Activated B cell treated with CpG ODN at 0.5 μM for 24 hours (primary cell): Measurements from ENCODE around the gene METTL24. TPM values are rescaled to one million over a fixed set of nuclear protein-coding genes. Genes with fewer than 3 reads are reported as not detected.

Experiments
- ATAC-seq: fragments of 200-7000 bp; cut with Tn5 transposase; one replicate; pipeline ENCODE4 v1.10.0; 2021; ENCODE audit warnings: low read depth, mild to moderate bottlenecking, moderate library complexity
- CTCF ChIA-PET: fragments of 350-600 bp; sonication (Branson Sonifier 250); formaldehyde crosslinking; loops from one replicate; lab custom pipeline; 2021; ENCODE audit warnings: antibody characterized with exemption; lab: Charles Lee
- POLR2A ChIA-PET: fragments of 350-600 bp; sonication (Branson Sonifier 250); formaldehyde crosslinking; loops from one replicate; lab custom pipeline; 2021; ENCODE audit warnings: antibody characterized with exemption; lab: Charles Lee
- DNase-seq: peaks from one replicate; pipeline ENCODE4 v3.0.0; 2022
- H3K27ac Mint-ChIP-seq: one replicate; pipeline ENCODE4 v1.8.0; 2020; ENCODE audit warnings: mixed read lengths
- H3K27me3 Mint-ChIP-seq: one replicate; pipeline ENCODE4 v1.8.0; 2021; ENCODE audit warnings: mixed read lengths
- H3K36me3 Mint-ChIP-seq: one replicate; pipeline ENCODE4 v1.8.0; 2021; ENCODE audit warnings: low read depth, mixed read lengths
- H3K4me1 Mint-ChIP-seq: one replicate; pipeline ENCODE4 v1.8.0; 2021; ENCODE audit warnings: mixed read lengths
- H3K4me3 Mint-ChIP-seq: one replicate; pipeline ENCODE4 v1.8.0; 2020; ENCODE audit warnings: mild to moderate bottlenecking, mixed read lengths
- H3K9me3 Mint-ChIP-seq: one replicate; pipeline ENCODE4 v1.8.0; 2020; ENCODE audit warnings: mixed read lengths
- CTCF ChIP-seq: fragments of 200-600 bp; IDR thresholded peaks from one replicate; pipeline ENCODE4 v1.8.0; 2022; ENCODE audit warnings: antibody characterized with exemption, mild to moderate bottlenecking
- intact Hi-C: fragments of 100-400 bp; cut with micrococcal nuclease; formaldehyde crosslinking; loops from one replicate; pipeline ENCODE4 v1.15.1; 2024
- total RNA-seq: library from RNA; stranded (reverse); gene quantifications from 2 replicates; pipeline ENCODE4 v1.2.3, GENCODE V29; 2022

METTL24 gene
- total RNA-seq, 1 donor from 2014 or later = not detected

- ChIA-PET CTCF (no interaction called here), POLR2A (no interaction called here)
- ATAC-seq (no peak), DNase-seq (no peak)
- H3K27ac Mint-ChIP-seq = no peak overlapping the region
- H3K4me1 Mint-ChIP-seq = peaks cover 12% of the 10 kb centered on the region
- H3K27me3 Mint-ChIP-seq = no peaks in the 10 kb centered on the region
- TF ChIP-seq CTCF = no peak
- intact Hi-C loops = no loop called here
- H3K4me3 Mint-ChIP-seq = no peak overlapping the region
- H3K9me3 Mint-ChIP-seq = peaks cover 11% of the 10 kb centered on the region
- H3K36me3 Mint-ChIP-seq = no peaks in the 10 kb centered on the region
Observed at GRCh38 chr6:110348961-110349690, 9.0 kb downstream of the METTL24 start.

- DNase-seq = no peak
- H3K9me3 Mint-ChIP-seq = peaks cover 11% of the 10 kb centered on the region
- no peaks in the 10 kb centered on the region for H3K27me3 Mint-ChIP-seq
- H3K36me3 Mint-ChIP-seq = no peaks in the 10 kb centered on the region
- no peak overlapping the region for H3K27ac Mint-ChIP-seq
- no peak for TF ChIP-seq CTCF
- peaks cover 12% of the 10 kb centered on the region for H3K4me1 Mint-ChIP-seq
- no peak overlapping the region for H3K4me3 Mint-ChIP-seq
- intact Hi-C loops = no loop called here
- ChIA-PET POLR2A (no interaction called here), CTCF (no interaction called here)
- ATAC-seq = peak; percentile 14
Observed at GRCh38 chr6:110345025-110345424, 13.1 kb downstream of the METTL24 start.

- CTCF ChIA-PET = no interaction called here
- no peaks in the 10 kb centered on the region for H3K27me3 Mint-ChIP-seq
- ATAC-seq = no peak
- DNase-seq = no peak
- TF ChIP-seq CTCF = no peak
- intact Hi-C loops = no loop called here
- H3K4me1 Mint-ChIP-seq = peaks cover 12% of the 10 kb centered on the region
- H3K4me3 Mint-ChIP-seq = no peak overlapping the region
- POLR2A ChIA-PET = no interaction called here
- no peaks in the 10 kb centered on the region for H3K36me3 Mint-ChIP-seq
- no peak overlapping the region for H3K27ac Mint-ChIP-seq
- H3K9me3 Mint-ChIP-seq = peaks cover 11% of the 10 kb centered on the region
Observed at GRCh38 chr6:110342759-110343158, 15.4 kb downstream of the METTL24 start.

GRCh38 chr6:110341663-110342596, 16.2 kb downstream of the METTL24 start:
- CTCF ChIA-PET = interaction anchor here (1.3 kb wide), 1 partner anchor 302 kb away, joined by 3 read pairs; no protein-coding TSS in a partner anchor
- DNase-seq = no peak
- intact Hi-C loops = no loop called here
- Mint-ChIP-seq H3K27ac (no peak overlapping the region), H3K4me1 (peaks cover 12% of the 10 kb centered on the region), H3K4me3 (no peak overlapping the region), H3K27me3 (no peaks in the 10 kb centered on the region), H3K36me3 (no peaks in the 10 kb centered on the region), H3K9me3 (peaks cover 11% of the 10 kb centered on the region)
- TF ChIP-seq CTCF = no peak
- no peak for ATAC-seq
- POLR2A ChIA-PET = no interaction called here

- Mint-ChIP-seq H3K27me3 (no peaks in the 10 kb centered on the region), H3K9me3 (peaks cover 11% of the 10 kb centered on the region), H3K4me3 (no peak overlapping the region), H3K36me3 (no peaks in the 10 kb centered on the region), H3K4me1 (peaks cover 12% of the 10 kb centered on the region), H3K27ac (no peak overlapping the region)
- DNase-seq (no peak), ATAC-seq (no peak)
- TF ChIP-seq CTCF = no peak
- CTCF ChIA-PET = interaction anchor here (1.3 kb wide), 1 partner anchor 302 kb away, joined by 3 read pairs; no protein-coding TSS in a partner anchor
- intact Hi-C loops = no loop called here
- POLR2A ChIA-PET = no interaction called here
Observed at GRCh38 chr6:110341067-110341466, 17.1 kb downstream of the METTL24 start.
